GM12878 (cell line): ENCODE measurements around the gene TMED5.
"Not testable (repeated sequence)": the region's sequence is repeated elsewhere in the genome, so short reads cannot be mapped to it uniquely, and the experiment has no call there.

Source experiments
- BACH1 ChIP-seq: fragments of 450-650 bp; IDR thresholded peaks from 2 replicates; pipeline ENCODE4 v1.6.1; 2017; ENCODE audit warnings: mild to moderate bottlenecking, borderline replicate concordance
- EGR1 ChIP-seq, 2 experiments: IDR thresholded peaks; 1 replicate in 1 of 2; 2 replicates in 1 of 2; pipeline ENCODE4 v1.6.1; 2011 to 2012; ENCODE audit warnings: low read depth in 2 of 2, low read length in 2 of 2, borderline replicate concordance in 1 of 2, mild to moderate bottlenecking in 1 of 2, moderate library complexity in 1 of 2
- ZZZ3 ChIP-seq: IDR thresholded peaks from 2 replicates; pipeline ENCODE4 v1.6.1; 2011; ENCODE audit warnings: low read depth; ENCODE audit not compliant: control insufficient read depth, insufficient read length
- TF ChIP-seq, protein P1 (sequence below), 3 experiments: IDR thresholded peaks in 2 of 3; conservative IDR thresholded peaks in 1 of 3; 2 replicates each; pipeline ENCODE4 v1.5.1; 2011; ENCODE audit warnings: low read depth in 3 of 3, low read length in 3 of 3, mild to moderate bottlenecking in 3 of 3, control low read depth in 2 of 3, moderate library complexity in 2 of 3, inconsistent platforms in 1 of 3, mixed read lengths in 1 of 3; ENCODE audit not compliant: control insufficient read depth in 2 of 3, insufficient read depth in 1 of 3; ENCODE audit errors: extremely low read depth in 1 of 3

DNA sequence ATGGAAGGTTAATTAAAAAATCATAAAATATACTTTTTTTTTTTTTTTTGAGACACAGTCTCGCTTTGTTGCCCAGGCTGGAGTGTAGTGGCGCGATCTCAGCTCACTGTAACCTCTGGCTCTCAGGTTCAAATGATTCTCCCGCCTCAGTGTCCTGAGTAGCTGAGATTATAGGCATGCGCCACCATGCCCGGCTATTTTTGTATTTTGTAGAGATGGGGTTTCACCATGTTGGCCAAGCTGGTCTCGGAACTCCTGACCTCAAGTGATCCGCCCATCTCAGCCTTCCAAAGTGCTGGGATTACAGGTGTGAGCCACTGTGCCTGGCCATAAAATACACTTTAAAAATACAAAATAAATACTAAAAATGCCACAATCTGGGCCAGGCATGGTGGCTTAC, 16.9 kb downstream of the TMED5 start:
- not testable (repeated sequence) for TF ChIP-seq BACH1; EGR1 (IDR thresholded peaks at IDR 0.05; ENCODE audit: borderline replicate concordance in 1 of 2, low read depth in 2 of 2, low read length in 2 of 2); ZZZ3
- TF ChIP-seq, protein P1, sequence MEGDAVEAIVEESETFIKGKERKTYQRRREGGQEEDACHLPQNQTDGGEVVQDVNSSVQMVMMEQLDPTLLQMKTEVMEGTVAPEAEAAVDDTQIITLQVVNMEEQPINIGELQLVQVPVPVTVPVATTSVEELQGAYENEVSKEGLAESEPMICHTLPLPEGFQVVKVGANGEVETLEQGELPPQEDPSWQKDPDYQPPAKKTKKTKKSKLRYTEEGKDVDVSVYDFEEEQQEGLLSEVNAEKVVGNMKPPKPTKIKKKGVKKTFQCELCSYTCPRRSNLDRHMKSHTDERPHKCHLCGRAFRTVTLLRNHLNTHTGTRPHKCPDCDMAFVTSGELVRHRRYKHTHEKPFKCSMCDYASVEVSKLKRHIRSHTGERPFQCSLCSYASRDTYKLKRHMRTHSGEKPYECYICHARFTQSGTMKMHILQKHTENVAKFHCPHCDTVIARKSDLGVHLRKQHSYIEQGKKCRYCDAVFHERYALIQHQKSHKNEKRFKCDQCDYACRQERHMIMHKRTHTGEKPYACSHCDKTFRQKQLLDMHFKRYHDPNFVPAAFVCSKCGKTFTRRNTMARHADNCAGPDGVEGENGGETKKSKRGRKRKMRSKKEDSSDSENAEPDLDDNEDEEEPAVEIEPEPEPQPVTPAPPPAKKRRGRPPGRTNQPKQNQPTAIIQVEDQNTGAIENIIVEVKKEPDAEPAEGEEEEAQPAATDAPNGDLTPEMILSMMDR (IDR thresholded peaks at IDR 0.05 in 2 of 3, conservative IDR thresholded peaks at IDR 0.05 in 1 of 3; ENCODE audit: control insufficient read depth in 2 of 3, extremely low read depth in 1 of 3, insufficient read depth in 1 of 3, low read depth in 3 of 3, low read length in 3 of 3), result not testable (repeated sequence)
